ENCODE data around the gene MYO7A. TPM values are rescaled to one million over a fixed set of nuclear protein-coding genes. Genes with fewer than 3 reads are reported as not detected.

MYO7A gene
- total and polyA plus RNA-seq, 2 donors (not counting 3 experiments of a cell fraction or from before 2014, with no cell fraction given) = 1.3 to 3.6 TPM

- CTCF ChIA-PET = interaction anchor here (0.8 to 7.3 kb wide), 5 partner anchors 10 to 46 kb away, joined by 3 to 148 read pairs (median 5); partner anchors contain the start of gene CAPN5
- no peak for FAIRE-seq
- TF ChIP-seq EZH2 (IDR thresholded peaks at IDR 0.05; ENCODE audit: borderline replicate concordance, low read depth, low read length, severe bottlenecking) = no peak
- TF ChIP-seq MAX (IDR thresholded peaks at IDR 0.05; ENCODE audit: insufficient read depth, insufficient read length) = no peak
- TF ChIP-seq CTCF (IDR thresholded peaks at IDR 0.05; ENCODE audit: extremely low read depth in 1 of 2, insufficient read depth in 1 of 2, low read depth in 1 of 2, low read length in 2 of 2) = no peak
- no peak for TF ChIP-seq JUN (IDR thresholded peaks at IDR 0.05; ENCODE audit: borderline replicate concordance, insufficient read depth, insufficient read length, low read depth)
- TF ChIP-seq MYC (IDR thresholded peaks at IDR 0.05; ENCODE audit: low read depth, low read length) = no peak
- TF ChIP-seq FOS (IDR thresholded peaks at IDR 0.05; ENCODE audit: borderline replicate concordance, insufficient read depth, low read length) = no peak
- TF ChIP-seq POLR2A (IDR thresholded peaks at IDR 0.05; ENCODE audit: low read depth, low read length) = no peak
- TF ChIP-seq GATA2 (IDR thresholded peaks at IDR 0.05; ENCODE audit: insufficient read depth, insufficient read length, low read depth, low read length) = no peak
- TF ChIP-seq POLR2AphosphoS5 (IDR thresholded peaks at IDR 0.05; ENCODE audit: insufficient read depth, low read depth, low read length) = no peak
- dilution Hi-C loops (cut with MboI; ENCODE audit: extremely low pct_ligation_motif_present, low sequenced_read_pairs) (no loop called here), intact Hi-C loops (cut with micrococcal nuclease) (loop anchor here (5.0 kb wide), 1 partner anchor 172 kb away; no protein-coding TSS in a partner anchor)
- Histone ChIP-seq H3K27ac (ENCODE audit: insufficient read depth, low read depth, low read length) (no peak overlapping the region), H2AFZ (ENCODE audit: low read depth, low read length) (no peak overlapping the region), H3K9ac (replicated peaks; ENCODE audit: extremely low read depth, insufficient read depth, low read length) (no peak overlapping the region), H3K36me3 (ENCODE audit: control insufficient read depth in 2 of 2, extremely low read depth in 1 of 2, insufficient read depth in 2 of 2, low read length in 2 of 2) (peaks cover 0 to 3% of the 10 kb centered on the region in 2 experiments), H3K4me1 (ENCODE audit: control insufficient read depth, extremely low read depth, insufficient read depth, low read length) (no peaks in the 10 kb centered on the region), H3K27me3 (ENCODE audit: control insufficient read depth in 2 of 2, insufficient read depth in 2 of 2, low read length in 2 of 2) (no peaks in the 10 kb centered on the region), H3K9me3 (replicated peaks; ENCODE audit: control insufficient read depth, insufficient read depth, low read length) (no peaks in the 10 kb centered on the region), H3K4me2 (ENCODE audit: insufficient read depth, low read length) (no peak overlapping the region), H4K20me1 (replicated peaks; ENCODE audit: control insufficient read depth, extremely low read depth, insufficient read depth, low read length) (no peaks in the 10 kb centered on the region), H3K9me1 (replicated peaks; ENCODE audit: control insufficient read depth, extremely low read depth, insufficient read depth, low read length) (no peaks in the 10 kb centered on the region), H3K4me3 (replicated peaks in 1 of 3; ENCODE audit: insufficient read depth in 1 of 3, low read depth in 1 of 3, low read length in 3 of 3) (no peak overlapping the region), H3K79me2 (ENCODE audit: control insufficient read depth, insufficient read depth, low read length) (no peaks in the 10 kb centered on the region)
- no TSS peak for BruUV-seq (replicated peaks)
- DNase-seq (ENCODE audit: low read depth, low spot score) = no peak
- POLR2A ChIA-PET = no interaction called here
These were observed 33.8 kb upstream of the MYO7A start for GRCh38 chr11:77093987-77094840.

Data from endothelial cell of umbilical vein (primary cell).